Neural progenitor cell (in vitro differentiated cells): ENCODE results near the gene SYNGR2. TPM values are rescaled to one million over a fixed set of nuclear protein-coding genes. Genes with fewer than 3 reads are reported as not detected.
A peak's percentile ranks its signal among the peaks of the same experiment; 100 is the strongest.

Source experiments
- DNase-seq: peaks from one replicate; pipeline ENCODE4 v3.0.0-alpha.2; 2016; ENCODE audit warnings: low spot score
- H2AFZ ChIP-seq: fragments of 200-600 bp; sonication (generic); replicated peaks from 2 replicates; pipeline ENCODE4 v1.6.1; 2016; ENCODE audit warnings: antibody characterized with exemption
- H3F3A ChIP-seq: fragments of 200-600 bp; sonication (generic); 2 replicates; pipeline ENCODE4 v1.6.1; 2016; ENCODE audit warnings: antibody characterized with exemption, low read depth
- H3K27ac ChIP-seq: fragments of 200-600 bp; sonication (generic); 2 replicates; pipeline ENCODE4 v1.5.1; 2016; ENCODE audit warnings: mild to moderate bottlenecking
- H3K27me3 ChIP-seq: fragments of 200-600 bp; sonication (generic); 2 replicates; pipeline ENCODE4 v1.6.1; 2016; ENCODE audit warnings: mild to moderate bottlenecking, moderate library complexity
- H3K36me3 ChIP-seq: fragments of 200-600 bp; sonication (generic); 2 replicates; pipeline ENCODE4 v1.5.1; 2016
- H3K4me1 ChIP-seq: fragments of 200-600 bp; sonication (generic); 2 replicates; pipeline ENCODE4 v1.6.1; 2016; ENCODE audit warnings: mixed run types
- H3K4me2 ChIP-seq: fragments of 200-600 bp; sonication (generic); 2 replicates; pipeline ENCODE4 v1.6.1; 2016
- H3K4me3 ChIP-seq: fragments of 200-600 bp; sonication (generic); 2 replicates; pipeline ENCODE4 v1.5.1; 2016
- H3K79me2 ChIP-seq: fragments of 200-600 bp; sonication (generic); 2 replicates; pipeline ENCODE4 v1.6.1; 2016; ENCODE audit warnings: low read depth
- H3K9ac ChIP-seq: fragments of 200-600 bp; sonication (generic); 2 replicates; pipeline ENCODE4 v1.6.1; 2016
- H3K9me3 ChIP-seq: fragments of 200-600 bp; sonication (generic); 2 replicates; pipeline ENCODE4 v1.5.1; 2016; ENCODE audit warnings: low read depth
- H4K20me1 ChIP-seq: fragments of 200-600 bp; sonication (generic); 2 replicates; pipeline ENCODE4 v1.6.1; 2016; ENCODE audit warnings: low read depth
- H3K27ac Mint-ChIP-seq: 3 replicates; pipeline ENCODE4 v1.8.0; 2021; ENCODE audit warnings: mixed read lengths
- H3K27me3 Mint-ChIP-seq: 2 replicates; pipeline ENCODE4 v1.8.0; 2022; ENCODE audit warnings: low read depth, mild to moderate bottlenecking, inconsistent platforms, moderate library complexity, mixed read lengths; ENCODE audit not compliant: insufficient read depth
- H3K36me3 Mint-ChIP-seq: 3 replicates; pipeline ENCODE4 v1.8.0; 2021; ENCODE audit warnings: mixed read lengths
- H3K4me1 Mint-ChIP-seq: 3 replicates; pipeline ENCODE4 v1.8.0; 2021; ENCODE audit warnings: mixed read lengths
- H3K4me3 Mint-ChIP-seq: 3 replicates; pipeline ENCODE4 v1.8.0; 2021; ENCODE audit warnings: mild to moderate bottlenecking, moderate library complexity, mixed read lengths
- H3K9me3 Mint-ChIP-seq: 3 replicates; pipeline ENCODE4 v1.8.0; 2020; ENCODE audit warnings: mixed read lengths
- CTCF ChIP-seq: fragments of 200-600 bp; sonication (generic); IDR thresholded peaks from 2 replicates; pipeline ENCODE4 v1.5.1; 2017; ENCODE audit warnings: antibody characterized with exemption, mild to moderate bottlenecking
- EZH2 ChIP-seq: fragments of 200-600 bp; sonication (generic); IDR thresholded peaks from 2 replicates; pipeline ENCODE4 v1.6.1; 2017; ENCODE audit warnings: antibody characterized with exemption, mild to moderate bottlenecking, moderate library complexity
- EZH2phosphoT487 ChIP-seq: fragments of 200-600 bp; sonication (generic); IDR thresholded peaks from 2 replicates; pipeline ENCODE4 v1.6.1; 2017; ENCODE audit warnings: antibody characterized with exemption
- total RNA-seq: library from RNA; depleted of rRNA; stranded (reverse); fragments of >200 nt; gene quantifications from 2 replicates; pipeline ENCODE4 v1.2.3, GENCODE V29; 2015; ENCODE audit warnings: low replicate concordance

SYNGR2 gene
- total RNA-seq, 1 donor from 2014 or later = 6.2 TPM

- DNase-seq = no peak
- Mint-ChIP-seq H3K4me1 (no peaks in the 10 kb centered on the region), H3K27ac (peak overlapping the region; percentile 62), H3K9me3 (no peaks in the 10 kb centered on the region), H3K4me3 (no peak overlapping the region), H3K36me3 (peaks cover 2% of the 10 kb centered on the region), H3K27me3 (peaks cover 3% of the 10 kb centered on the region)
- Histone ChIP-seq H3K27me3 (no peaks in the 10 kb centered on the region), H3K36me3 (no peaks in the 10 kb centered on the region), H3K9ac (no peak overlapping the region), H3K27ac (no peak overlapping the region), H4K20me1 (no peaks in the 10 kb centered on the region), H2AFZ (no peak overlapping the region), H3K79me2 (peaks cover 11% of the 10 kb centered on the region), H3K4me3 (no peak overlapping the region), H3K4me1 (peaks cover 5% of the 10 kb centered on the region), H3K4me2 (no peak overlapping the region), H3F3A (no peaks in the 10 kb centered on the region), H3K9me3 (no peaks in the 10 kb centered on the region)
- TF ChIP-seq EZH2 (no peak), CTCF (no peak), EZH2phosphoT487 (no peak)
Measured at GRCh38 chr17:78210111-78210510, 41.7 kb downstream of the SYNGR2 start.

GRCh38 chr17:78211032-78211431 is 42.7 kb downstream of the SYNGR2 start:
- Mint-ChIP-seq H3K4me3 (no peak overlapping the region), H3K27me3 (peaks cover 3% of the 10 kb centered on the region), H3K9me3 (no peaks in the 10 kb centered on the region), H3K27ac (no peak overlapping the region), H3K4me1 (peaks cover 6% of the 10 kb centered on the region), H3K36me3 (peaks cover 4% of the 10 kb centered on the region)
- Histone ChIP-seq H3K79me2 (peaks cover 20% of the 10 kb centered on the region), H3K27ac (no peak overlapping the region), H3K9ac (no peak overlapping the region), H3K4me3 (no peak overlapping the region), H3K4me2 (no peak overlapping the region), H3K9me3 (no peaks in the 10 kb centered on the region), H4K20me1 (peaks cover 4% of the 10 kb centered on the region), H2AFZ (no peak overlapping the region), H3F3A (no peaks in the 10 kb centered on the region), H3K36me3 (no peaks in the 10 kb centered on the region), H3K27me3 (no peaks in the 10 kb centered on the region), H3K4me1 (peaks cover 11% of the 10 kb centered on the region)
- no peak for DNase-seq
- no peak for TF ChIP-seq EZH2
- no peak for TF ChIP-seq CTCF
- no peak for TF ChIP-seq EZH2phosphoT487

- Histone ChIP-seq H3K4me2 (peak within 1 kb of the TSS; percentile 94), H3K79me2 (peaks cover 51% of the 10 kb centered on the region)
- DNase-seq = peak; percentile 98
Measured at GRCh38 chr17:78214016-78214705, 45.8 kb downstream of the SYNGR2 start, which contains the start of gene BIRC5. TSS of gene BIRC5 (plus strand) at chr17:78214253. CDS start at chr17:78214317, 64 bp downstream.

More at GRCh38 chr17:78214016-78214705, 45.8 kb downstream of the SYNGR2 start, which contains the start of gene BIRC5:
- Histone ChIP-seq H2AFZ (peak within 1 kb of the TSS; percentile 77), H3K4me1 (peaks cover 11% of the 10 kb centered on the region), H3K36me3 (peaks cover 4% of the 10 kb centered on the region), H3K9ac (peak within 1 kb of the TSS; percentile 56), H3F3A (peaks cover 10% of the 10 kb centered on the region), H3K27ac (no peak within 1 kb of the TSS), H3K9me3 (no peaks in the 10 kb centered on the region), H3K27me3 (no peaks in the 10 kb centered on the region), H3K4me3 (peak within 1 kb of the TSS; percentile 87), H4K20me1 (peaks cover 11% of the 10 kb centered on the region)
- Mint-ChIP-seq H3K4me3 (peak within 1 kb of the TSS; percentile 98), H3K27me3 (peaks cover 3% of the 10 kb centered on the region), H3K4me1 (peaks cover 11% of the 10 kb centered on the region), H3K9me3 (no peaks in the 10 kb centered on the region), H3K27ac (peak within 1 kb of the TSS; percentile 98), H3K36me3 (peaks cover 15% of the 10 kb centered on the region)
- TF ChIP-seq EZH2phosphoT487 (no peak), CTCF (no peak), EZH2 (no peak)
